HG03460 (cell line): ENCODE results near the gene ARID4B.

ENCODE experiments used
- ATAC-seq: cut with Tn5 transposase; IDR thresholded peaks from one replicate; pipeline ENCODE4 v1.9.1; 2021; ENCODE audit not compliant: unreplicated experiment

Gene ARID4B

DNA sequence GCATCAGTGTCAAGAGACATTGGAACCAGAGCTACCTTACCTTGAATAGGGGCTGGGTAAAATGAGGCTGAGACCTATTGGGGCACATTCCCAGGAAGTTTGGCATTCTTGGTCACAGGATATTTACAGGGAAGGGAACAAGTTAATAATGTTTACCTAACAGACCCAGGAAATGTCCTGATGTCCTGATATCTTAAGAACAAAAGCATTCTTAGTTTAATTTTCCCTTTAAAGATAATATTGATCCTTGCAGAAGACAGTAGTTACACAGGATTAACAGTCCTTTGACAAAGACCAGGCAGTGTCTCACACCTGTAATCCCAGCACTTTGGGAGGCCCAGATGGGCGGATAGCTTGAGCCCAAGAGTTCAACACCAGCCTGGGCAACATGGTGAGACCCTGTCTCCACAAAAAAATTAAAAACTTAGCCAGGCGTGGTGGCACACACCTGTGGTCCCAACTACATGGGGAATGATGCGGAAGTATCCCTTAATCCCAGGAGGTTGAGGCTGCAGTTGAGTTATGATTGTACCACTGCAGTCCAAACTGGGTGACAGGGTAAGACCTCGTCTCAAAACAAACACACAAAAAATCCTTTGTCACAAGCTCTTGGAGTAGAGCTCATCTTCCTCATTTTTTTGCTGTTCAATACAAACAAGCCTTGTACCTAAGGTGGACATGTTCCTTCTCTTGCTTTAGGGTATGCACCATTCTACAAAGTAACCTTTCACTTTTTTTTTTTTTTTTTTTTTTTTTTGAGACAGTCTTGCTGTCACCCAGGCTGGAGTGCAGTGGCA lies 198.0 kb downstream of the ARID4B start:
- no peak for ATAC-seq

DNA sequence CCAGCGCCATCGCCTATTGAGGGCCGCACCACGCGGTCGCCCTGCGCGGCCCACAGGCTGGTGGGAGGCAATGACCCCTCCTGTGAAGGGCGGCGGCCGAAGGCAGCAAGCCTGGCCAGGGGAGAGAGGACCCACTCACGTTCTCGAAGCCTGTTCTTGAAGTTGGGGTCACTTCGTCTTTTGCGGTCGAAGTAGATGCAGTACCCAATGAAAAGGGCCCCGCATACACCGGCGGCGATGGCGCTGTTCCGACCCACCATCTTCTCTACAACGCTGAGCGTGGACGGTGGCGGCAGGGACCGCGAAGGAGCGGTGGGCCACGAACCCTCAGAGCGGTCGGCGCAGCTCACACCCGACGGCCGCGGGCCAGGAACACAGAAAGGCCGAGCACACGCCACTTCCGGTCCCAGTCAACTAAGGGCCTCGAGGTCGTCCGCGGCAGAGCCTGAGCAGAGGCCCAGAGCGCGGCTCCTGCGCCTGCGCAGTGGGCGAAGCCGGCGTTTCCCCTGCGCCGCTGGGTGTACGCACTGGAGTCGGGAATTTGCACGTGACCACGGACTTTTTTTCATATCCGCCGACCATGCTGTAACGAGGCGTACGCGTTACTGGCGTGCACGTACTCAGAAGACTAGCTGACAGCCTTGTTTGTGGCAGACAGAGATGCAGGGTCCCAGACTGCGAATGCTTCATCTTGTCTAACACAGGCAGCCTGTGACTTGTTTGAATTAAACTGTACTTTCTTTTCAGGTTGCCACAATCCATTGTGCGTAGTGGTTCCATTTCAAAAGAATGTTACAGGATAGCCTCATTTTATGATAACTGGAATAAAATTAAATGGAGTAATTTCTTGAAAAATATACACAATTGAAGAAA lies 199.3 kb downstream of the ARID4B start, which contains the start of gene TOMM20:
TOMM20 (minus strand) TSS at position 382 of the 873 bp plus-strand sequence; CDS start at position 260, 122 bp downstream.
- peak; percentile 93 for ATAC-seq

DNA sequence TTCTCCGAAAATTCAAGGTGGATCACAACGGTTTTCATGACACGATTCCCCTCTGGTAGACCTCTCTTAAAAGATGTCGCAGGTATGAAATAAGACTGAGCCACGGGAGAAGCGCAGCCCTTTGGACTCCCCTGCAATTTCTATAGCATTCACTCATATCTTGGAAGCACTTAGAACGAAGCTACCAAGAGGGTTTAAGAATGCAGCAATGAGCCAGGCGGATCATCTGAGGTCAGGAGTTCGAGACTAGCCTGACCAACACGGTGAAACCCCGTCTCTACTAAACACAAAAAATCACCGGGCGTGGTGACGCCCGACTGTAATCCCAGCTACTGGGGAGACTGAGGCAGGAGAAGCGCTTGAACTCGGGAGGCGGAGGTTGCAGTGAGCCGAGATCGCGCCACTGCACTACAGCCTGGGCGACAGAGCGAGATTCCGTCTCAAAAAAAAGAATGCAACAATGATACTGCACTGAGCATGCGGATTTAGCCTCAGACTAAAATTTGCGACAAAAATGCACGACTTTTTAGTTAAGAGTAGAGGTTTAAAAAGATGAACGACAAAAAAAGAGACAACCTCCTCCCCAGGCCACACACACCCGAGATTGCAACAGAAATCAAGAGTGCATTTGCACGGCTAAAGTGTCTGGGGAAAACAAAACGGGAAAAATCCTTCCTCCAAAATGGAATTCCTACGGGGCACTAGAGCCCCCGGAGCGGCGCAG lies 200.1 kb downstream of the ARID4B start:
- no peak for ATAC-seq

DNA sequence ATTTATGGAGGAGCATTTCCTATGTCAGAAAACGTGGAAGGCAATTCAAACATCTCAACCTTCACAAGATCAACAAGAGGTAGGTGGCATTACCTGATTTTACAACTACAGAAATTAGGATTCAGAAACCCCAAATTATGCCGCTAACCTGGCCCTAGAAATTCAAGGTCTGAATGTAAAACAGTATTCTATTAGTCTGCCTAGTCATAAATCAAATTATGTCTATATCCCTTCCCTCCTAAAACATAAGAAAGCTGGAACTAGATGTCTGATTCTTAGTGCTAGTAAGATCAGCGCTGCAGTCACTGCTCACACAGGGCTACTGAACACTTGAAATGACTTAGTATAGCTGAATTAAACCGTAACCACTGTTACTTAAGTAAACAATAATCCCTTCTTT lies 200.8 kb downstream of the ARID4B start:
- ATAC-seq: no peak

DNA sequence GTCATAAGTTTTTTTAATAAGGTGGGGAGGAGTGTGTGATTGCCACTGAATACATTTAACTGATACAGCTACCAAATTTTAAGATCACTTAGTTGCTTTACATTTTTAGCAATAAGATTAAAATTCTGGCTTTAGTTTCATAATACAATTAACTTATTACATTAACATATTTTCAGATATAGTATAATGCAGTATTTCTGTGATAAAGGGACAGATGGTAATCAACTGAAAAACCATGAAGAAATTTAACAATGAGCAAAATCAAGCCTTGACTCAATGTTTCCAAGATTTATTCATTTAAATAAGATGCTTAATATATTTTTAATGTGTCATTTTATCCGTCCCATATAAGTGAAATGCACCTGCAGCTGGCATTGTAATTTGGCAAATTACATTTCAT lies 203.3 kb downstream of the ARID4B start:
- no peak for ATAC-seq

DNA sequence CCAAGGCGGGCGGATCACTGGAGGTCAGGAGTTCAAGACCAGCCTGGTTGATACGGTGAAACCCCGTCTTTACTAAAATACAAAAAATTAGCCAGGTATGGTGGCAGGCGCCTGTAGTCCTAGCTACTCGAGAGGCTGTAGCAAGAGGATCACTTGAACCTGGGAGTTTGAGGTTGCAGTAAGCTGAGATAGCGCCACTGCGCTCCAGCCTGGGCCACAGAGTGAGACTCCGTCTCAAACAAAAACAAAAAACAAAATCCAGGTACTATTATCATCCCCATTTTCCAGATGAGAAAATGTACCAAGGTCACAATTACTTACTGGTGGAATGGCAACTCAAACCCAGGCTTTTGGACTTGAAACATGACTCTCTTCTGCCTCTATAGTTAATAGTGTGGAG lies 203.9 kb downstream of the ARID4B start:
- no peak for ATAC-seq

DNA sequence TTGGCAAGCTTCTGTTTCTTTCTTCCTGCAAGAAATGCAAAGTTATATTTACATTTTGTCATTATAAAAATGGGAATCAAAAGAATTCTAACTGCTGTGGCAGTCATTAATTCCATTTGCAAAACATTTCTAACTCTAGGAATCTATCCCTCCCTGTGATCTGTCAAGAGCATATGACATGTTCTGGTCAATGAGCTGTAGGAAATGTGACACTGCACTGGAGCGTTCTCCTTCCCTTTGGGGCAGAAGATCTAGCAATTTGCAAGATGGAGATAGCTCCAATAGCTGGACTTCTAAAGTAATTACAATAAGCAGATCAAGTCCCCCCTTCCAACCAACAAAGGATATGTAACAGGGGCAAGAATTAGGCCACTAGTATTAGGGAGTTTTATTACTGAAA lies 205.6 kb downstream of the ARID4B start:
- ATAC-seq: no peak
